Neural cell (in vitro differentiated cells): ENCODE measurements around the gene EXOC2. TPM values are rescaled to one million over a fixed set of nuclear protein-coding genes. Genes with fewer than 3 reads are reported as not detected.

Experiments
- H2AFZ ChIP-seq: fragments of 200-600, 300-800 bp; sonication (generic), shearing (Covaris generic); 2 replicates; pipeline ENCODE4 v1.6.0; 2014; ENCODE audit warnings: low read depth, mild to moderate bottlenecking, antibody characterized with exemption, low read length, moderate library complexity
- H3F3A ChIP-seq: fragments of 200-600 bp; shearing (Covaris generic); 2 replicates; pipeline ENCODE4 v1.6.1; 2016; ENCODE audit warnings: mild to moderate bottlenecking, moderate library complexity, mixed read lengths, antibody characterized with exemption, low read length; ENCODE audit not compliant: insufficient read depth, poor library complexity, severe bottlenecking
- H3K27ac ChIP-seq: fragments of 200-600, 300-800 bp; sonication (generic), shearing (Covaris generic); 2 replicates; pipeline ENCODE4 v1.5.1; 2014; ENCODE audit warnings: mild to moderate bottlenecking, low read length, moderate library complexity
- H3K27me3 ChIP-seq: fragments of 300-800, 200-600 bp; sonication (generic), shearing (Covaris generic); 2 replicates; pipeline ENCODE4 v1.6.0; 2014; ENCODE audit warnings: mild to moderate bottlenecking, low read depth, low read length, moderate library complexity; ENCODE audit not compliant: insufficient read depth
- H3K36me3 ChIP-seq: fragments of 300-800, 200-600 bp; sonication (generic), shearing (Covaris generic); 2 replicates; pipeline ENCODE4 v1.5.1; 2014; ENCODE audit warnings: mild to moderate bottlenecking, antibody characterized with exemption, low read length, moderate library complexity; ENCODE audit not compliant: insufficient read depth
- H3K4me2 ChIP-seq: fragments of 300-800, 200-600 bp; sonication (generic), shearing (Covaris generic); 2 replicates; pipeline ENCODE4 v1.6.0; 2014; ENCODE audit warnings: mild to moderate bottlenecking, low read length
- H3K4me3 ChIP-seq: fragments of 300-800, 200-600 bp; sonication (generic), shearing (Covaris generic); 2 replicates; pipeline ENCODE4 v1.5.1; 2014; ENCODE audit warnings: mild to moderate bottlenecking, low read length, moderate library complexity
- H3K79me2 ChIP-seq: fragments of 200-600 bp; shearing (Covaris generic); replicated peaks from 2 replicates; pipeline ENCODE4 v1.6.0; 2014; ENCODE audit warnings: mild to moderate bottlenecking, low read length, moderate library complexity; ENCODE audit not compliant: insufficient read depth
- H3K9ac ChIP-seq: fragments of 300-800, 200-600 bp; sonication (generic), shearing (Covaris generic); 2 replicates; pipeline ENCODE4 v1.6.1; 2016; ENCODE audit warnings: mild to moderate bottlenecking, low read length, mixed read lengths
- H3K9me2 ChIP-seq: fragments of 200-600 bp; shearing (Covaris generic); 2 replicates; pipeline ENCODE4 v1.6.1; 2016; ENCODE audit warnings: mild to moderate bottlenecking, low read length, mixed read lengths; ENCODE audit not compliant: insufficient read depth
- H3K9me3 ChIP-seq: fragments of 200-600, 300-800 bp; sonication (generic), shearing (Covaris generic); 2 replicates; pipeline ENCODE4 v1.6.1; 2016; ENCODE audit warnings: mild to moderate bottlenecking, mixed run types, low read length, moderate library complexity, mixed read lengths
- H4K20me1 ChIP-seq: fragments of 200-600 bp; shearing (Covaris generic); 2 replicates; pipeline ENCODE4 v1.6.1; 2016; ENCODE audit warnings: mild to moderate bottlenecking, mixed run types; ENCODE audit not compliant: insufficient read depth
- EP300 ChIP-seq: fragments of 450-650 bp; conservative IDR thresholded peaks from 2 replicates; pipeline ENCODE4 v1.6.1; 2014; ENCODE audit warnings: antibody characterized with exemption, mild to moderate bottlenecking, moderate library complexity; ENCODE audit not compliant: poor library complexity, severe bottlenecking
- EZH2 ChIP-seq: fragments of 200-600, 300-800 bp; shearing (Covaris generic), sonication (generic); IDR thresholded peaks from 2 replicates; pipeline ENCODE4 v1.6.1; 2014; ENCODE audit warnings: antibody characterized with exemption, low read length, borderline replicate concordance, mild to moderate bottlenecking; ENCODE audit not compliant: insufficient read depth, poor library complexity, severe bottlenecking
- MXI1 ChIP-seq: fragments of 450-650 bp; conservative IDR thresholded peaks from 2 replicates; pipeline ENCODE4 v1.6.1; 2014; ENCODE audit warnings: antibody characterized with exemption, mild to moderate bottlenecking; ENCODE audit not compliant: poor library complexity, severe bottlenecking
- POLR2AphosphoS5 ChIP-seq: IDR thresholded peaks from 2 replicates; pipeline ENCODE4 v1.6.1; 2012
- RAD21 ChIP-seq: fragments of 450-650 bp; conservative IDR thresholded peaks from 2 replicates; pipeline ENCODE4 v1.6.1; 2014; ENCODE audit warnings: antibody characterized with exemption, mild to moderate bottlenecking, moderate library complexity
- SMC3 ChIP-seq: fragments of 450-650 bp; conservative IDR thresholded peaks from 2 replicates; pipeline ENCODE4 v1.6.1; 2014; ENCODE audit warnings: antibody characterized with exemption, mild to moderate bottlenecking, moderate library complexity; ENCODE audit not compliant: poor library complexity
- TAF1 ChIP-seq: IDR thresholded peaks from 2 replicates; pipeline ENCODE4 v1.6.1; 2012; ENCODE audit warnings: low read depth
- polyA plus RNA-seq: library from polyadenylated mRNA; depleted of rRNA; stranded (reverse); fragments of >200 nt; gene quantifications from 2 replicates; pipeline ENCODE4 v1.2.3, GENCODE V29; 2014
- TF ChIP-seq, protein P1 (sequence below): IDR thresholded peaks from 2 replicates; pipeline ENCODE4 v1.6.1; 2012; ENCODE audit warnings: borderline replicate concordance
- TF ChIP-seq, protein P2 (sequence below): fragments of 450-650 bp; IDR thresholded peaks from 2 replicates; pipeline ENCODE4 v1.5.1; 2014; ENCODE audit warnings: antibody characterized with exemption, mild to moderate bottlenecking, moderate library complexity; ENCODE audit not compliant: poor library complexity, severe bottlenecking

Gene EXOC2
- polyA plus RNA-seq, 1 donor from 2014 or later, result 38.6 TPM

DNA sequence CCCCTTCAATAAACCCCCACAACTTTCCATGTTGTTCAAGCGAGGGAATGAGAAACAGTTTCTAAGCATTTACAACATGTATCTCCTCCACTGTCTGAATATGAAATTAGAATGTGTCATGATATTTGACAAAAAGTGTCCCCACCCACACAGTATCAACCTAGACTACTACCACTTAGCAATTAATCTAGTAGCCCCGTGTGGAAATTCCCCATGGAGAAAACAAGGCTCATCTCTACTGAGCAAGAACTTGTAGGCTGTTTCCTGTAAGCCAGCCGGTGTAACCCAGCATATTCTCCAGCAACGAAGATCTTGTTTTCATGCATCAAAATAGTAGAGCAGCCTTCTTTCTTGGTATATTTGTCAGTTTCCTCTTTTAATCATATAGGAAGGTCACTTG is 186.4 kb downstream of the EXOC2 start:
- H3F3A ChIP-seq, result no peaks in the 10 kb centered on the region
- no peak overlapping the region for H3K9ac ChIP-seq
- no peaks in the 10 kb centered on the region for H3K79me2 ChIP-seq
- H3K4me3 ChIP-seq, result no peak overlapping the region
- H3K27me3 ChIP-seq, result no peaks in the 10 kb centered on the region
- no peaks in the 10 kb centered on the region for H3K36me3 ChIP-seq
- no peaks in the 10 kb centered on the region for H4K20me1 ChIP-seq
- no peak overlapping the region for H3K27ac ChIP-seq
- no peak overlapping the region for H2AFZ ChIP-seq
- TF ChIP-seq, protein P1, sequence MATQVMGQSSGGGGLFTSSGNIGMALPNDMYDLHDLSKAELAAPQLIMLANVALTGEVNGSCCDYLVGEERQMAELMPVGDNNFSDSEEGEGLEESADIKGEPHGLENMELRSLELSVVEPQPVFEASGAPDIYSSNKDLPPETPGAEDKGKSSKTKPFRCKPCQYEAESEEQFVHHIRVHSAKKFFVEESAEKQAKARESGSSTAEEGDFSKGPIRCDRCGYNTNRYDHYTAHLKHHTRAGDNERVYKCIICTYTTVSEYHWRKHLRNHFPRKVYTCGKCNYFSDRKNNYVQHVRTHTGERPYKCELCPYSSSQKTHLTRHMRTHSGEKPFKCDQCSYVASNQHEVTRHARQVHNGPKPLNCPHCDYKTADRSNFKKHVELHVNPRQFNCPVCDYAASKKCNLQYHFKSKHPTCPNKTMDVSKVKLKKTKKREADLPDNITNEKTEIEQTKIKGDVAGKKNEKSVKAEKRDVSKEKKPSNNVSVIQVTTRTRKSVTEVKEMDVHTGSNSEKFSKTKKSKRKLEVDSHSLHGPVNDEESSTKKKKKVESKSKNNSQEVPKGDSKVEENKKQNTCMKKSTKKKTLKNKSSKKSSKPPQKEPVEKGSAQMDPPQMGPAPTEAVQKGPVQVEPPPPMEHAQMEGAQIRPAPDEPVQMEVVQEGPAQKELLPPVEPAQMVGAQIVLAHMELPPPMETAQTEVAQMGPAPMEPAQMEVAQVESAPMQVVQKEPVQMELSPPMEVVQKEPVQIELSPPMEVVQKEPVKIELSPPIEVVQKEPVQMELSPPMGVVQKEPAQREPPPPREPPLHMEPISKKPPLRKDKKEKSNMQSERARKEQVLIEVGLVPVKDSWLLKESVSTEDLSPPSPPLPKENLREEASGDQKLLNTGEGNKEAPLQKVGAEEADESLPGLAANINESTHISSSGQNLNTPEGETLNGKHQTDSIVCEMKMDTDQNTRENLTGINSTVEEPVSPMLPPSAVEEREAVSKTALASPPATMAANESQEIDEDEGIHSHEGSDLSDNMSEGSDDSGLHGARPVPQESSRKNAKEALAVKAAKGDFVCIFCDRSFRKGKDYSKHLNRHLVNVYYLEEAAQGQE, result no peak
- TF ChIP-seq SMC3 (no peak), MXI1 (no peak), TAF1 (no peak), EP300 (no peak), EZH2 (no peak), POLR2AphosphoS5 (no peak), RAD21 (no peak)
- TF ChIP-seq, protein P2, sequence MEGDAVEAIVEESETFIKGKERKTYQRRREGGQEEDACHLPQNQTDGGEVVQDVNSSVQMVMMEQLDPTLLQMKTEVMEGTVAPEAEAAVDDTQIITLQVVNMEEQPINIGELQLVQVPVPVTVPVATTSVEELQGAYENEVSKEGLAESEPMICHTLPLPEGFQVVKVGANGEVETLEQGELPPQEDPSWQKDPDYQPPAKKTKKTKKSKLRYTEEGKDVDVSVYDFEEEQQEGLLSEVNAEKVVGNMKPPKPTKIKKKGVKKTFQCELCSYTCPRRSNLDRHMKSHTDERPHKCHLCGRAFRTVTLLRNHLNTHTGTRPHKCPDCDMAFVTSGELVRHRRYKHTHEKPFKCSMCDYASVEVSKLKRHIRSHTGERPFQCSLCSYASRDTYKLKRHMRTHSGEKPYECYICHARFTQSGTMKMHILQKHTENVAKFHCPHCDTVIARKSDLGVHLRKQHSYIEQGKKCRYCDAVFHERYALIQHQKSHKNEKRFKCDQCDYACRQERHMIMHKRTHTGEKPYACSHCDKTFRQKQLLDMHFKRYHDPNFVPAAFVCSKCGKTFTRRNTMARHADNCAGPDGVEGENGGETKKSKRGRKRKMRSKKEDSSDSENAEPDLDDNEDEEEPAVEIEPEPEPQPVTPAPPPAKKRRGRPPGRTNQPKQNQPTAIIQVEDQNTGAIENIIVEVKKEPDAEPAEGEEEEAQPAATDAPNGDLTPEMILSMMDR, result no peak
- H3K9me3 ChIP-seq, result no peaks in the 10 kb centered on the region
- no peak overlapping the region for H3K4me2 ChIP-seq
- no peaks in the 10 kb centered on the region for H3K9me2 ChIP-seq

DNA sequence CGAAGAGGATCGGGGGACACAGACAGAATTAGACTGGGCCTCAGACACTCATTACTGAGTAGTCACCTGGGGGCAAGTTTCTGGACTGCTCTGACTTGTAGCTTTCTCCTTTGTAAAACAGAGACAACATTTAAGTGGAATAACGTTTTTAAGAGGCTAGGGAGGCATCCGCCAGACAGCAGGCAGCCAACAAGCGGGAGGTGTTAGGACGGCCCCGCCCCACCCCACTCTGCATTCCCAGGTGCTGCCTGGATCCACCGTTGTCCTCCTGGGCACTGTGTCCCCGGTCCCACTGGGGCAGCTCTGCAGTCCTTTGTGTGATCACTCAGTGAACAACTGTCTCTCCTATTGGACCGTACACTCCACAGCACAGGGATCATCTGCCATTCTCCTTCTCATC is 187.6 kb downstream of the EXOC2 start:
- no peaks in the 10 kb centered on the region for H3K9me2 ChIP-seq
- H3K9ac ChIP-seq, result no peak overlapping the region
- H3K27me3 ChIP-seq, result no peaks in the 10 kb centered on the region
- TF ChIP-seq, protein P2, result no peak
- TF ChIP-seq POLR2AphosphoS5, result no peak
- TF ChIP-seq MXI1, result no peak
- TF ChIP-seq EP300, result no peak
- no peak for TF ChIP-seq RAD21
- TF ChIP-seq EZH2, result no peak
- TF ChIP-seq TAF1, result no peak
- no peak for TF ChIP-seq SMC3
- H3K4me3 ChIP-seq, result no peak overlapping the region
- H3K36me3 ChIP-seq, result no peaks in the 10 kb centered on the region
- H3K27ac ChIP-seq, result no peak overlapping the region
- no peaks in the 10 kb centered on the region for H4K20me1 ChIP-seq
- H3F3A ChIP-seq, result no peaks in the 10 kb centered on the region
- H3K79me2 ChIP-seq, result no peaks in the 10 kb centered on the region
- no peaks in the 10 kb centered on the region for H3K9me3 ChIP-seq
- no peak overlapping the region for H3K4me2 ChIP-seq
- H2AFZ ChIP-seq, result no peak overlapping the region
